ENCODE results near the gene ACAP2.

- TF ChIP-seq NR3C1 (CRISPR knock-in tag; conservative IDR thresholded peaks at IDR 0.05; ENCODE audit: low read depth) = no peak
- peak; percentile 96 for TF ChIP-seq USF1 (CRISPR knock-in tag; IDR thresholded peaks at IDR 0.05)
- no peak for TF ChIP-seq CTCF (IDR thresholded peaks at IDR 0.05)
- TF ChIP-seq MAX (CRISPR knock-in tag; IDR thresholded peaks at IDR 0.05) = peak; percentile 30; the same call in 1 of the 2 replicates
- no peak for TF ChIP-seq CBFB (CRISPR knock-in tag; IDR thresholded peaks at IDR 0.05; ENCODE audit: low read depth)
- TF ChIP-seq TP53 (CRISPR knock-in tag; IDR thresholded peaks at IDR 0.05) = no peak
- peak; percentile 98 for TF ChIP-seq SP1 (CRISPR knock-in tag; conservative IDR thresholded peaks at IDR 0.05)
- TF ChIP-seq ZNF121 (CRISPR knock-in tag; IDR thresholded peaks at IDR 0.05) = no peak
- no peak for TF ChIP-seq EMX1 (CRISPR knock-in tag; IDR thresholded peaks at IDR 0.05)
- TF ChIP-seq NFE2L1 (CRISPR knock-in tag; IDR thresholded peaks at IDR 0.05) = no peak
- TF ChIP-seq NR2C2 (CRISPR knock-in tag; IDR thresholded peaks at IDR 0.05) = no peak
- TF ChIP-seq, protein P1, sequence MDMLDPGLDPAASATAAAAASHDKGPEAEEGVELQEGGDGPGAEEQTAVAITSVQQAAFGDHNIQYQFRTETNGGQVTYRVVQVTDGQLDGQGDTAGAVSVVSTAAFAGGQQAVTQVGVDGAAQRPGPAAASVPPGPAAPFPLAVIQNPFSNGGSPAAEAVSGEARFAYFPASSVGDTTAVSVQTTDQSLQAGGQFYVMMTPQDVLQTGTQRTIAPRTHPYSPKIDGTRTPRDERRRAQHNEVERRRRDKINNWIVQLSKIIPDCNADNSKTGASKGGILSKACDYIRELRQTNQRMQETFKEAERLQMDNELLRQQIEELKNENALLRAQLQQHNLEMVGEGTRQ (CRISPR knock-in tag; IDR thresholded peaks at IDR 0.05) = peak; percentile 96
- TF ChIP-seq, protein P2, sequence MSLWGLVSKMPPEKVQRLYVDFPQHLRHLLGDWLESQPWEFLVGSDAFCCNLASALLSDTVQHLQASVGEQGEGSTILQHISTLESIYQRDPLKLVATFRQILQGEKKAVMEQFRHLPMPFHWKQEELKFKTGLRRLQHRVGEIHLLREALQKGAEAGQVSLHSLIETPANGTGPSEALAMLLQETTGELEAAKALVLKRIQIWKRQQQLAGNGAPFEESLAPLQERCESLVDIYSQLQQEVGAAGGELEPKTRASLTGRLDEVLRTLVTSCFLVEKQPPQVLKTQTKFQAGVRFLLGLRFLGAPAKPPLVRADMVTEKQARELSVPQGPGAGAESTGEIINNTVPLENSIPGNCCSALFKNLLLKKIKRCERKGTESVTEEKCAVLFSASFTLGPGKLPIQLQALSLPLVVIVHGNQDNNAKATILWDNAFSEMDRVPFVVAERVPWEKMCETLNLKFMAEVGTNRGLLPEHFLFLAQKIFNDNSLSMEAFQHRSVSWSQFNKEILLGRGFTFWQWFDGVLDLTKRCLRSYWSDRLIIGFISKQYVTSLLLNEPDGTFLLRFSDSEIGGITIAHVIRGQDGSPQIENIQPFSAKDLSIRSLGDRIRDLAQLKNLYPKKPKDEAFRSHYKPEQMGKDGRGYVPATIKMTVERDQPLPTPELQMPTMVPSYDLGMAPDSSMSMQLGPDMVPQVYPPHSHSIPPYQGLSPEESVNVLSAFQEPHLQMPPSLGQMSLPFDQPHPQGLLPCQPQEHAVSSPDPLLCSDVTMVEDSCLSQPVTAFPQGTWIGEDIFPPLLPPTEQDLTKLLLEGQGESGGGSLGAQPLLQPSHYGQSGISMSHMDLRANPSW (CRISPR knock-in tag; conservative IDR thresholded peaks at IDR 0.05; ENCODE audit: low read depth) = no peak
These were observed at the start of gene ACAP2 for GRCh38 chr3:195442573-195443390.
